Dendritic cell treated with granulocyte-macrophage colony-stimulating factor and Interleukin-4, amounts not matched to agents 40 ng/mL and 50 ng/mL, for 4 days (primary cell): ENCODE measurements around the gene COL27A1.

Experiments
- H3K27ac Mint-ChIP-seq: one replicate; pipeline ENCODE4 v1.8.0; 2022; ENCODE audit warnings: mild to moderate bottlenecking, mixed read lengths
- H3K27me3 Mint-ChIP-seq: one replicate; pipeline ENCODE4 v1.8.0; 2022; ENCODE audit warnings: mild to moderate bottlenecking, mixed read lengths
- H3K36me3 Mint-ChIP-seq: one replicate; pipeline ENCODE4 v1.8.0; 2022; ENCODE audit warnings: low read depth, mixed read lengths
- H3K4me1 Mint-ChIP-seq: one replicate; pipeline ENCODE4 v1.8.0; 2022; ENCODE audit warnings: low read depth, mixed read lengths
- H3K4me3 Mint-ChIP-seq: one replicate; pipeline ENCODE4 v1.8.0; 2022; ENCODE audit warnings: mild to moderate bottlenecking, moderate library complexity, mixed read lengths
- H3K9me3 Mint-ChIP-seq: one replicate; pipeline ENCODE4 v1.8.0; 2022; ENCODE audit warnings: mixed read lengths
- intact Hi-C: fragments of 100-400 bp; cut with micrococcal nuclease; formaldehyde crosslinking; loops from one replicate; pipeline ENCODE4 v1.15.0; 2022

Gene COL27A1

GRCh38 chr9:114273461-114273881 is 118.1 kb downstream of the COL27A1 start:
- Mint-ChIP-seq H3K27ac (no peak overlapping the region), H3K9me3 (no peaks in the 10 kb centered on the region), H3K36me3 (no peaks in the 10 kb centered on the region), H3K4me3 (no peak overlapping the region), H3K4me1 (no peaks in the 10 kb centered on the region), H3K27me3 (peaks cover 3% of the 10 kb centered on the region)
- intact Hi-C loops, result no loop called here

GRCh38 chr9:114274217-114274616 is 118.9 kb downstream of the COL27A1 start:
- H3K4me1 Mint-ChIP-seq, result no peaks in the 10 kb centered on the region
- H3K9me3 Mint-ChIP-seq, result no peaks in the 10 kb centered on the region
- no peak overlapping the region for H3K4me3 Mint-ChIP-seq
- intact Hi-C loops, result no loop called here
- no peak overlapping the region for H3K27ac Mint-ChIP-seq
- H3K27me3 Mint-ChIP-seq, result peaks cover 3% of the 10 kb centered on the region
- H3K36me3 Mint-ChIP-seq, result no peaks in the 10 kb centered on the region

GRCh38 chr9:114275246-114276004 is 120.1 kb downstream of the COL27A1 start:
- no peaks in the 10 kb centered on the region for H3K4me1 Mint-ChIP-seq
- no peaks in the 10 kb centered on the region for H3K36me3 Mint-ChIP-seq
- intact Hi-C loops, result no loop called here
- H3K9me3 Mint-ChIP-seq, result no peaks in the 10 kb centered on the region
- no peak overlapping the region for H3K27ac Mint-ChIP-seq
- H3K4me3 Mint-ChIP-seq, result no peak overlapping the region
- H3K27me3 Mint-ChIP-seq, result peaks cover 3% of the 10 kb centered on the region

GRCh38 chr9:114276908-114277821 is 121.8 kb downstream of the COL27A1 start:
- H3K27me3 Mint-ChIP-seq, result peaks cover 3% of the 10 kb centered on the region
- H3K36me3 Mint-ChIP-seq, result no peaks in the 10 kb centered on the region
- H3K4me1 Mint-ChIP-seq, result no peaks in the 10 kb centered on the region
- H3K27ac Mint-ChIP-seq, result no peak overlapping the region
- no peaks in the 10 kb centered on the region for H3K9me3 Mint-ChIP-seq
- no peak overlapping the region for H3K4me3 Mint-ChIP-seq
- intact Hi-C loops, result no loop called here

GRCh38 chr9:114278356-114278755 is 123.0 kb downstream of the COL27A1 start:
- Mint-ChIP-seq H3K4me3 (no peak overlapping the region), H3K27ac (no peak overlapping the region), H3K9me3 (no peaks in the 10 kb centered on the region), H3K4me1 (no peaks in the 10 kb centered on the region), H3K36me3 (no peaks in the 10 kb centered on the region), H3K27me3 (peaks cover 1% of the 10 kb centered on the region)
- intact Hi-C loops, result no loop called here

- Mint-ChIP-seq H3K36me3 (no peaks in the 10 kb centered on the region), H3K4me3 (no peak overlapping the region), H3K9me3 (no peaks in the 10 kb centered on the region), H3K27ac (no peak overlapping the region), H3K27me3 (no peaks in the 10 kb centered on the region), H3K4me1 (no peaks in the 10 kb centered on the region)
- intact Hi-C loops, result no loop called here
Observed at GRCh38 chr9:114278881-114279570, 123.7 kb downstream of the COL27A1 start.

- H3K9me3 Mint-ChIP-seq, result no peaks in the 10 kb centered on the region
- no peak overlapping the region for H3K4me3 Mint-ChIP-seq
- no peaks in the 10 kb centered on the region for H3K4me1 Mint-ChIP-seq
- no peak overlapping the region for H3K27ac Mint-ChIP-seq
- no peaks in the 10 kb centered on the region for H3K36me3 Mint-ChIP-seq
- intact Hi-C loops, result no loop called here
- no peaks in the 10 kb centered on the region for H3K27me3 Mint-ChIP-seq
Observed at GRCh38 chr9:114279693-114280092, 124.4 kb downstream of the COL27A1 start.

GRCh38 chr9:114280636-114281472 is 125.5 kb downstream of the COL27A1 start:
- Mint-ChIP-seq H3K4me3 (no peak overlapping the region), H3K9me3 (no peaks in the 10 kb centered on the region), H3K4me1 (peaks cover 5% of the 10 kb centered on the region), H3K36me3 (no peaks in the 10 kb centered on the region), H3K27me3 (no peaks in the 10 kb centered on the region), H3K27ac (no peak overlapping the region)
- intact Hi-C loops, result no loop called here

GRCh38 chr9:114281473-114282103 is 126.3 kb downstream of the COL27A1 start:
- no peak overlapping the region for H3K4me3 Mint-ChIP-seq
- peaks cover 5% of the 10 kb centered on the region for H3K4me1 Mint-ChIP-seq
- H3K27ac Mint-ChIP-seq, result no peak overlapping the region
- intact Hi-C loops, result no loop called here
- no peaks in the 10 kb centered on the region for H3K36me3 Mint-ChIP-seq
- H3K9me3 Mint-ChIP-seq, result no peaks in the 10 kb centered on the region
- H3K27me3 Mint-ChIP-seq, result no peaks in the 10 kb centered on the region

- Mint-ChIP-seq H3K27ac (no peak overlapping the region), H3K36me3 (no peaks in the 10 kb centered on the region), H3K4me1 (peaks cover 5% of the 10 kb centered on the region), H3K27me3 (no peaks in the 10 kb centered on the region), H3K4me3 (no peak overlapping the region), H3K9me3 (no peaks in the 10 kb centered on the region)
- intact Hi-C loops, result no loop called here
Observed at GRCh38 chr9:114282104-114282485, 126.8 kb downstream of the COL27A1 start.

- H3K27me3 Mint-ChIP-seq, result no peaks in the 10 kb centered on the region
- no peaks in the 10 kb centered on the region for H3K9me3 Mint-ChIP-seq
- H3K36me3 Mint-ChIP-seq, result no peaks in the 10 kb centered on the region
- intact Hi-C loops, result no loop called here
- H3K4me3 Mint-ChIP-seq, result no peak overlapping the region
- H3K4me1 Mint-ChIP-seq, result peaks cover 5% of the 10 kb centered on the region
- H3K27ac Mint-ChIP-seq, result no peak overlapping the region
Observed at GRCh38 chr9:114282507-114282906, 127.2 kb downstream of the COL27A1 start.

GRCh38 chr9:114282926-114283325 is 127.6 kb downstream of the COL27A1 start:
- Mint-ChIP-seq H3K4me1 (peaks cover 5% of the 10 kb centered on the region), H3K36me3 (no peaks in the 10 kb centered on the region), H3K27me3 (no peaks in the 10 kb centered on the region), H3K27ac (no peak overlapping the region), H3K9me3 (no peaks in the 10 kb centered on the region), H3K4me3 (no peak overlapping the region)
- intact Hi-C loops, result no loop called here

- no peaks in the 10 kb centered on the region for H3K27me3 Mint-ChIP-seq
- peaks cover 5% of the 10 kb centered on the region for H3K4me1 Mint-ChIP-seq
- no peak overlapping the region for H3K4me3 Mint-ChIP-seq
- H3K27ac Mint-ChIP-seq, result no peak overlapping the region
- intact Hi-C loops, result no loop called here
- H3K36me3 Mint-ChIP-seq, result no peaks in the 10 kb centered on the region
- H3K9me3 Mint-ChIP-seq, result no peaks in the 10 kb centered on the region
Observed at GRCh38 chr9:114283551-114284111, 128.3 kb downstream of the COL27A1 start.
